WTC11 (cell line): ENCODE results near the gene KRTAP9-2.

Experiments
- CBFB ChIP-seq: sonication (generic); formaldehyde crosslinking; IDR thresholded peaks from 2 replicates; pipeline ENCODE4 v1.8.1; 2022; ENCODE audit warnings: mild to moderate bottlenecking, low read depth, missing genetic modification reagents
- CTCF ChIP-seq: fragments of 200-600 bp; IDR thresholded peaks from 2 replicates; pipeline ENCODE4 v1.8.0; 2022; ENCODE audit warnings: antibody characterized with exemption
- ELF4 ChIP-seq: sonication (generic); formaldehyde crosslinking; IDR thresholded peaks from 2 replicates; pipeline ENCODE4 v1.8.1; 2022; ENCODE audit warnings: low read depth, mild to moderate bottlenecking, moderate library complexity, missing genetic modification reagents
- NR1H2 ChIP-seq: sonication (generic); formaldehyde crosslinking; IDR thresholded peaks from 2 replicates; pipeline ENCODE4 v1.9.0; 2021; ENCODE audit warnings: mild to moderate bottlenecking, moderate library complexity, missing genetic modification reagents
- PRDM15 ChIP-seq: sonication (generic); formaldehyde crosslinking; IDR thresholded peaks from 2 replicates; pipeline ENCODE4 v1.8.0; 2022; ENCODE audit warnings: missing genetic modification reagents
- SP1 ChIP-seq: sonication (generic); formaldehyde crosslinking; conservative IDR thresholded peaks from 2 replicates; pipeline ENCODE4 v1.8.1; 2022; ENCODE audit warnings: missing genetic modification reagents
- TEAD1 ChIP-seq: sonication (generic); formaldehyde crosslinking; IDR thresholded peaks from 2 replicates; pipeline ENCODE4 v1.8.0; 2022; ENCODE audit warnings: mild to moderate bottlenecking, missing genetic modification reagents

GRCh38 chr17:41265078-41265477, 38.6 kb downstream of the KRTAP9-2 start, which contains the start of gene KRTAP9-6:
- no peak for TF ChIP-seq TEAD1 (CRISPR knock-in tag)
- TF ChIP-seq CBFB (CRISPR knock-in tag): no peak
- TF ChIP-seq PRDM15 (CRISPR knock-in tag): no peak
- TF ChIP-seq ELF4 (CRISPR knock-in tag): no peak
- TF ChIP-seq CTCF: no peak
- no peak for TF ChIP-seq SP1 (CRISPR knock-in tag)
- no peak for TF ChIP-seq NR1H2 (CRISPR knock-in tag)
